Lower lobe of right lung (tissue), 2 donors: ENCODE measurements around the gene TMEM178A. TPM values are rescaled to one million over a fixed set of nuclear protein-coding genes. Genes with fewer than 3 reads are reported as not detected.

Experiments used
- ATAC-seq, 2 donors: fragments of 200-7000 bp; cut with Tn5 transposase; one replicate each; pipeline ENCODE4 v1.9.1; 2020 to 2022; ENCODE audit warnings: mild to moderate bottlenecking in 2 of 2, moderate library complexity in 2 of 2
- DNase-seq: peaks from one replicate; pipeline ENCODE4 v3.0.0-alpha.2; 2020
- H3K27ac ChIP-seq: fragments of 200-600 bp; one replicate; pipeline ENCODE4 v1.8.0; 2022
- H3K27me3 ChIP-seq: fragments of 200-600 bp; one replicate; pipeline ENCODE4 v1.8.0; 2022; ENCODE audit warnings: low read depth
- H3K36me3 ChIP-seq: fragments of 200-600 bp; one replicate; pipeline ENCODE4 v1.8.0; 2022; ENCODE audit warnings: mild to moderate bottlenecking
- H3K4me1 ChIP-seq: fragments of 200-600 bp; one replicate; pipeline ENCODE4 v1.8.0; 2022
- H3K4me3 ChIP-seq: fragments of 200-600 bp; one replicate; pipeline ENCODE4 v1.8.0; 2022; ENCODE audit warnings: mild to moderate bottlenecking
- H3K9me3 ChIP-seq: fragments of 200-600 bp; one replicate; pipeline ENCODE4 v1.8.0; 2022
- CTCF ChIP-seq: fragments of 200-600 bp; IDR thresholded peaks from one replicate; pipeline ENCODE4 v1.8.0; 2022; ENCODE audit warnings: antibody characterized with exemption, mild to moderate bottlenecking
- intact Hi-C: fragments of 100-400 bp; cut with DNase I; formaldehyde crosslinking; loops from one replicate; pipeline ENCODE4 v1.11.0; 2022
- total RNA-seq: library from RNA; stranded (reverse); fragmentation: NEBNext Ultra II Directional; extraction: Animal tissue kit (Norgen Biotek cat#: 25700); gene quantifications from one replicate; pipeline ENCODE4 v1.2.1, GENCODE V29; 2021
- donor health status: DM: no; HTN: yes; CAD: no; lungs with severe emphysema.

The TMEM178A gene
- total RNA-seq, 1 donor from 2014 or later = 3.2 TPM

- Histone ChIP-seq H3K9me3 (no peaks in the 10 kb centered on the region), H3K4me1 (peaks cover 6% of the 10 kb centered on the region), H3K36me3 (no peaks in the 10 kb centered on the region), H3K27me3 (no peaks in the 10 kb centered on the region), H3K4me3 (no peak overlapping the region), H3K27ac (no peak overlapping the region)
- DNase-seq (no peak), ATAC-seq (no peak)
- no peak for TF ChIP-seq CTCF
- intact Hi-C loops = no loop called here
These were observed 25.0 kb upstream of the TMEM178A start for GRCh38 chr2:39640681-39641080.

DNA sequence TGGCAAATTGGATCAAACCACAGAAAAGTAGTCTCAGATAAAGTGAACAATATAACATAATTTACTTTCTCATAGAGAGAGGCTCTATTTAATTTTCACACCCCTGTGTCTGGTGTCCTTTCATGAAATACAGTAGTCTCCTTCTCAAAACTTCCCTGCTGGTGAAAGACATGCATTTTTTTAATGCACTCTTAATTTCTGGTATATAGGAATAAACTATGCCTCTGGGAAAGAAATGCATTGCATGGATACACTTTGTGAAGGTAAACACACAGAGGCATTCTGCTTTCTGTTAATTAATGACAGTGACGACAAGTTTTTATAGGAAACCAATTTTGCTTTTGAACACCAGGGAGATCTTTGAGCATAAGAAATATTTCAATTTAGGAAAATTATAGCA, 24.1 kb upstream of the TMEM178A start:
- intact Hi-C loops = no loop called here
- Histone ChIP-seq H3K9me3 (no peaks in the 10 kb centered on the region), H3K27ac (no peak overlapping the region), H3K27me3 (no peaks in the 10 kb centered on the region), H3K4me3 (no peak overlapping the region), H3K36me3 (no peaks in the 10 kb centered on the region), H3K4me1 (peaks cover 6% of the 10 kb centered on the region)
- no peak for ATAC-seq
- TF ChIP-seq CTCF = no peak
- no peak for DNase-seq

DNA sequence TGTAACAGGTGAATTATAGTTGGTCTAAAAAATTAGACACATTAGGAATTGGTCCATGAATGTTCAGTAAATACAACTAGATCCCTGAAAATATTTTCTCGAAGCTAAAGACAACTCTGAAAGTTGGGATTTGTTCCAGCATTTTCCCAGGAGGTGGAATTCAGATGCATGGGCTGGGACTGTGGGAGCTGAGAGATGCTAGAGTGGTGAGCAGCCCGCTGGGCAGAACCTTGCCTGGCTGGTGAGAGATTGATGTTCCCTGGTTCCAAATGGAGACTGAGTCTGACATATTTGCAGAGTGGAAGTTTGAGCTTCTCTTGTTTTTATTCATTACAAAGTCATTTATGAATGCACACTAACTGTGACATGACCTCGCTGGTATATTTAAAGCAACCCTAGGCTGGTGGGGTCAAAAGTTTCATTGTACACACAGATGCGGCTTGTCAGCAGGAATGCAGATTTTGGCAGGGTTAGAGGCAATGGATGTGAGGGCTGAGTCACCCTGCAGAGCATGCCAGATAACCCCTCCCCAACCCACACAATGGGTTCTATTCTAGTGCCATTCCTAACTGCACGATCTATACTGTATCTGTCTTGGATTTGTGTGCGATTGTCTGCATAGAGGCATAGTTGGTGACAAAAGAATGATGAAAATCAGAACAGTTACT, 23.5 kb upstream of the TMEM178A start:
- TF ChIP-seq CTCF = no peak
- Histone ChIP-seq H3K27ac (no peak overlapping the region), H3K4me3 (no peak overlapping the region), H3K36me3 (no peaks in the 10 kb centered on the region), H3K27me3 (no peaks in the 10 kb centered on the region), H3K4me1 (peaks cover 6% of the 10 kb centered on the region), H3K9me3 (no peaks in the 10 kb centered on the region)
- no peak for ATAC-seq
- intact Hi-C loops = no loop called here
- DNase-seq = no peak

DNA sequence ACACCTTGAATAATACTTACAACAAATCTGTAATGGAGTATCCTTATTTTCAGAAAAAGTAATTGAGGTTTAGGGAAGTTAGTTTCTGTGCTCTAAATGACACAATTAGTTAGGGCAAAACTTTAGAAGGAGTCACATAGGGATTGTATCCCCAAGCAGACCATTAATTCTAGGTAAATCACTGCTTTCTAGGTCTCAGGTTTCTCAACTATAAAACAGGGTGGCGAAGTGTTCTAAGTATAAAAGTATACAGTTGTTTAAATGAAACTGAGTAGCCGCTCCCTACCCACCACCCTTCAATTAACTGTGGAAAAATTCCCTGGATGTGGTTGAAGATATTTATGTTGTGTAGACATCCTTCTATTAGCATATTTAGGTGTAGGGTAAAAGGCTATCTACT, 19.9 kb upstream of the TMEM178A start:
- no peaks in the 10 kb centered on the region for H3K9me3 ChIP-seq
- no peaks in the 10 kb centered on the region for H3K27me3 ChIP-seq
- ATAC-seq (no peak), DNase-seq (no peak)
- H3K27ac ChIP-seq = no peak overlapping the region
- peaks cover 6% of the 10 kb centered on the region for H3K4me1 ChIP-seq
- no peaks in the 10 kb centered on the region for H3K36me3 ChIP-seq
- TF ChIP-seq CTCF = no peak
- intact Hi-C loops = no loop called here
- H3K4me3 ChIP-seq = no peak overlapping the region

DNA sequence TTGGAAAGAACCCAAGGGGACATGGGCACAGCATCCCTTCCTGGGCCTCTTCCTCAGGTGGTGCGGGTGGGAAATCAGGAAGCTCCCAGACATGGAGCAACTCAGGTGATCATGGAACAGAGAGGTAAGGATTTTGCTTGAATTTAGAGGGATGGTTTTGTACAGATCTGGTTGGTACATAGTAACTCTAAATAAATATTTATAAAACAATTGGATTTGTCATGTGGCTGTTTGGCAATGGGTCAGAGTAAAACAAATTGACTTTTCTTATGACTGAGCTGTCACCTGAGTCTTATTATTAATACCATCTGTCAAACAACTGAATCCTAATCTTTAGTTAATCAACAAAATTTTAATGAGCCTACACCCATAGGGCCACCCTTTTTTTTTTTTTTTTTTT, 19.4 kb upstream of the TMEM178A start:
- DNase-seq = no peak
- no peak overlapping the region for H3K4me3 ChIP-seq
- no peaks in the 10 kb centered on the region for H3K36me3 ChIP-seq
- H3K27me3 ChIP-seq = no peaks in the 10 kb centered on the region
- intact Hi-C loops = no loop called here
- no peak overlapping the region for H3K27ac ChIP-seq
- peaks cover 6% of the 10 kb centered on the region for H3K4me1 ChIP-seq
- H3K9me3 ChIP-seq = no peaks in the 10 kb centered on the region
- no peak for TF ChIP-seq CTCF
- ATAC-seq = no peak
